ENCODE measurements around the gene KLHL22. TPM values are rescaled to one million over a fixed set of nuclear protein-coding genes. Genes with fewer than 3 reads are reported as not detected.

The KLHL22 gene
- total RNA-seq, 1 experiment from 2014 or later, result 36.2 TPM

DNA sequence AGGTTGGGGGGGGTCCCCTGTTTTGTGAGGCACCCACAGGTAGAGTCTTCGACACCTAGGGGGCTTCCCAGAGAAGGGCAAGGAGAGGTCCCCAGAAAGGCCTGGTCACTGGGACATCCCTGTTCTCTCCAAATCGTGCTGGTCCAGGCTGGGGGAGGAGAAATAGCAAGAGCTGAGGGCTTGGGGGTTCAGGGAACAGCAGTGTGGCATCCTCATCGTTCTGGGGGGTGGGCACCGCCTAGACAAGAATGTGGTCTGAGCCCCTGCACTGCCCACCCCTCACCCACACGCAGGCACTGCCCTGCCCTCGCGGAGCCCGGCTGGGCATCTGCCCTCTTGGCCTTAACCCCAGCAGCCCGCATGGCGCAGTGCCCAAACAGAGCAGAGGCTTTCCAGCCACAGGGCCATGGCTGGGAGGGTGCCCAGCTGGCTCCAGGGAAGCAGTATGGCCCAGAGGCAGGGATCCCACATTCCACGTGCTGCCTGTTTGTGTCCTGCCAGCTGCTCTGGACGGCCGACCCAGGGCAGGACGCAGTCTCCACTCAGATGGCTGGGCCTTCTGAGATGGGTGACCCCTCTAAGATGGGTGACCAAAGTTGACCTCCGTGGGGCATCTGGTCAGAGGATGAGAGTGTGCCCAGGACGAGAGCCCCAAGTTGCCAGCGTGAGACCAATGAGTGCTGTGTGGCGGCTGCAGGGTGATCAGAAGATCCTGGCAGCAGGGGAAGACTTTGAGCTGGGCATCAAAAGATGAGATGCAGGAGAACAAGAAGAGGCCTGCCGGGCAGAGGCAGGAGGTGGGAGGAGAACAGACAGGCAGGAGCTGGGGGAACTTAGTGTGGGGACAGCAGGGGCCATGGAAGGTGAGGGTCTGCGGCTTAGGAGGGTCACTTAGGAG, 72.3 kb downstream of the KLHL22 start:
- no peaks in the 10 kb centered on the region for H3K9me3 ChIP-seq (ENCODE audit: low read depth, low read length, poor library complexity, severe bottlenecking)
- BruUV-seq (replicated peaks), result no TSS peak
- TF ChIP-seq, protein P1, sequence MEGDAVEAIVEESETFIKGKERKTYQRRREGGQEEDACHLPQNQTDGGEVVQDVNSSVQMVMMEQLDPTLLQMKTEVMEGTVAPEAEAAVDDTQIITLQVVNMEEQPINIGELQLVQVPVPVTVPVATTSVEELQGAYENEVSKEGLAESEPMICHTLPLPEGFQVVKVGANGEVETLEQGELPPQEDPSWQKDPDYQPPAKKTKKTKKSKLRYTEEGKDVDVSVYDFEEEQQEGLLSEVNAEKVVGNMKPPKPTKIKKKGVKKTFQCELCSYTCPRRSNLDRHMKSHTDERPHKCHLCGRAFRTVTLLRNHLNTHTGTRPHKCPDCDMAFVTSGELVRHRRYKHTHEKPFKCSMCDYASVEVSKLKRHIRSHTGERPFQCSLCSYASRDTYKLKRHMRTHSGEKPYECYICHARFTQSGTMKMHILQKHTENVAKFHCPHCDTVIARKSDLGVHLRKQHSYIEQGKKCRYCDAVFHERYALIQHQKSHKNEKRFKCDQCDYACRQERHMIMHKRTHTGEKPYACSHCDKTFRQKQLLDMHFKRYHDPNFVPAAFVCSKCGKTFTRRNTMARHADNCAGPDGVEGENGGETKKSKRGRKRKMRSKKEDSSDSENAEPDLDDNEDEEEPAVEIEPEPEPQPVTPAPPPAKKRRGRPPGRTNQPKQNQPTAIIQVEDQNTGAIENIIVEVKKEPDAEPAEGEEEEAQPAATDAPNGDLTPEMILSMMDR (conservative IDR thresholded peaks at IDR 0.05; ENCODE audit: low read depth, low read length), result no peak
- no peak for TF ChIP-seq EZH2 (IDR thresholded peaks at IDR 0.05; ENCODE audit: borderline replicate concordance, low read depth, low read length, poor library complexity, severe bottlenecking)
- no peaks in the 10 kb centered on the region for H3K4me1 ChIP-seq (ENCODE audit: insufficient read depth, low read length, poor library complexity, severe bottlenecking)
- H3K36me3 ChIP-seq (ENCODE audit: insufficient read depth, low read length, poor library complexity, severe bottlenecking), result no peaks in the 10 kb centered on the region
- H3K27ac ChIP-seq (ENCODE audit: low read depth, low read length, poor library complexity, severe bottlenecking), result no peak overlapping the region
- intact Hi-C loops (cut with micrococcal nuclease; ENCODE audit: unreplicated experiment), result no loop called here
- POLR2A ChIA-PET (ENCODE audit: low non-redundant PET), result no interaction called here
- no peaks in the 10 kb centered on the region for H3K27me3 ChIP-seq (replicated peaks; ENCODE audit: insufficient read depth, low read depth, low read length, poor library complexity)
- CTCF ChIA-PET, result no interaction called here
- H3K4me3 ChIP-seq (ENCODE audit: low read depth, low read length, poor library complexity, severe bottlenecking), result no peak overlapping the region
- no peak for DNase-seq (ENCODE audit: low spot score)

DNA sequence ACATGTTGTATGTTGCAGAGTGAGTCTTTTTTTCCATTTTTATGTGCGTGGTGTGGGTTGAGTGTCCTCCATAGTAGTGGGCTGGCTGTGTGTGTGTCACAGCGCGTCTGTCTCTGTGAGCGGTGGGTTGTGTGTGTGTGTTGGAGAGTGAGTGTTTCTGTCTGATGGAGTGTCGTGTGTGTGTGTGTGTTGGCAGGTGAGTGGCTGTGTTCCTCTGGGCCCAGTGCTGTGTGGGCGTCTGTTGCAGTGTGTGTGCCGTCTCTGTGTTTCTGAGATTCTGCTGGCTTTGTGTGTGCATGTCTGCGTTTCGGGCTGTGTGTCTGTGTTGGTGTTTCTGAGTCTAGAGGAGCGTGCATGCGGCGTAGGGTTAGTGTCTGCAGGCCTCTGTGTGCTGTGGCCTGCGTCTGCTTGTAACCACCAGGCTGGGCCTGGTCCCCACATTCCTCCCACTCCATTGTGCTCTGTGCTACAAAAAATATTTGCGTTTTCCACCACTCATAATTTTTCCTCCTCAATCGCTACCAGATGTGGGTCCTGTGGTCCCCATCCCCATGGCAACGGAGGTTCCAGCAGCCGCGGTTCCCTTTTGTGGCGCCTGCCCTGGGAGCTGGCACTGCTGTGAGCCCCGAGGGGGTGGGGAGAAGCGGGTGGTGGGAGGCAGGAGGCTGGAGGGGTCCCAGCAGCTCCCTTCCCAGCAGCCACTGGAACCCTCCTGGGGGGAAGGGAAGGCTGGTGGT, 73.2 kb downstream of the KLHL22 start:
- no peaks in the 10 kb centered on the region for H3K27me3 ChIP-seq (replicated peaks; ENCODE audit: insufficient read depth, low read depth, low read length, poor library complexity)
- intact Hi-C loops (cut with micrococcal nuclease; ENCODE audit: unreplicated experiment), result no loop called here
- CTCF ChIA-PET, result no interaction called here
- H3K27ac ChIP-seq (ENCODE audit: low read depth, low read length, poor library complexity, severe bottlenecking), result no peak overlapping the region
- no peaks in the 10 kb centered on the region for H3K9me3 ChIP-seq (ENCODE audit: low read depth, low read length, poor library complexity, severe bottlenecking)
- POLR2A ChIA-PET (ENCODE audit: low non-redundant PET), result no interaction called here
- BruUV-seq (replicated peaks), result no TSS peak
- H3K36me3 ChIP-seq (ENCODE audit: insufficient read depth, low read length, poor library complexity, severe bottlenecking), result no peaks in the 10 kb centered on the region
- no peak for TF ChIP-seq EZH2 (IDR thresholded peaks at IDR 0.05; ENCODE audit: borderline replicate concordance, low read depth, low read length, poor library complexity, severe bottlenecking)
- TF ChIP-seq, protein P1 (conservative IDR thresholded peaks at IDR 0.05; ENCODE audit: low read depth, low read length), result no peak
- DNase-seq (ENCODE audit: low spot score), result peak; percentile 41
- no peaks in the 10 kb centered on the region for H3K4me1 ChIP-seq (ENCODE audit: insufficient read depth, low read length, poor library complexity, severe bottlenecking)
- no peak overlapping the region for H3K4me3 ChIP-seq (ENCODE audit: low read depth, low read length, poor library complexity, severe bottlenecking)

DNA sequence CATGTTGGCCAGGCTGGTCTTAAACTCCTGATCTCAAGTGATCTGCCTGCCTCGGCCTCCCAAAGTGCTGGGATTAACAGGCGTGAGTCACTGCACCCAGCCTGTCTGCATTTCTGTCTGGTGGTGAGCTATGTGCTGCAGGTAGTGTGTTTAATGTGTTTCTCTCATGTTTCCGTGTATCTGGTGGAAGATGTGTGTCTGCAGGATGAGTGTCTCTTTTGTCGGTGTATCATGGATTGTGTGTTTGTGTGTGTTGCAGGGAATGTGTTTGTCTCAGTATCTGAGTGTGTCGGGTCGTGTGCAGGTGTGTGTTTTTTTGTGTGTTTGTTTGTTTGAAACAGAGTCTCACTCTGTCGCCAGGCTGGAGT, 74.1 kb downstream of the KLHL22 start:
- BruUV-seq (replicated peaks), result no TSS peak
- Histone ChIP-seq H3K27me3 (replicated peaks; ENCODE audit: insufficient read depth, low read depth, low read length, poor library complexity) (no peaks in the 10 kb centered on the region), H3K4me1 (ENCODE audit: insufficient read depth, low read length, poor library complexity, severe bottlenecking) (no peaks in the 10 kb centered on the region), H3K9me3 (ENCODE audit: low read depth, low read length, poor library complexity, severe bottlenecking) (no peaks in the 10 kb centered on the region), H3K27ac (ENCODE audit: low read depth, low read length, poor library complexity, severe bottlenecking) (no peak overlapping the region), H3K4me3 (ENCODE audit: low read depth, low read length, poor library complexity, severe bottlenecking) (no peak overlapping the region), H3K36me3 (ENCODE audit: insufficient read depth, low read length, poor library complexity, severe bottlenecking) (no peaks in the 10 kb centered on the region)
- intact Hi-C loops (cut with micrococcal nuclease; ENCODE audit: unreplicated experiment), result no loop called here
- TF ChIP-seq, protein P1 (conservative IDR thresholded peaks at IDR 0.05; ENCODE audit: low read depth, low read length), result no peak
- TF ChIP-seq EZH2 (IDR thresholded peaks at IDR 0.05; ENCODE audit: borderline replicate concordance, low read depth, low read length, poor library complexity, severe bottlenecking), result no peak
- CTCF ChIA-PET, result no interaction called here
- POLR2A ChIA-PET (ENCODE audit: low non-redundant PET), result no interaction called here
- no peak for DNase-seq (ENCODE audit: low spot score)
